NCI-H187 treated with DMSO at 0.1 percent for 48 hours (cell line): ENCODE data around the gene MAPT.

Experiments used
- DNase-seq: peaks from one replicate; lab custom pipeline; 2025; lab: John Stamatoyannopoulos, UW

Gene MAPT

DNA sequence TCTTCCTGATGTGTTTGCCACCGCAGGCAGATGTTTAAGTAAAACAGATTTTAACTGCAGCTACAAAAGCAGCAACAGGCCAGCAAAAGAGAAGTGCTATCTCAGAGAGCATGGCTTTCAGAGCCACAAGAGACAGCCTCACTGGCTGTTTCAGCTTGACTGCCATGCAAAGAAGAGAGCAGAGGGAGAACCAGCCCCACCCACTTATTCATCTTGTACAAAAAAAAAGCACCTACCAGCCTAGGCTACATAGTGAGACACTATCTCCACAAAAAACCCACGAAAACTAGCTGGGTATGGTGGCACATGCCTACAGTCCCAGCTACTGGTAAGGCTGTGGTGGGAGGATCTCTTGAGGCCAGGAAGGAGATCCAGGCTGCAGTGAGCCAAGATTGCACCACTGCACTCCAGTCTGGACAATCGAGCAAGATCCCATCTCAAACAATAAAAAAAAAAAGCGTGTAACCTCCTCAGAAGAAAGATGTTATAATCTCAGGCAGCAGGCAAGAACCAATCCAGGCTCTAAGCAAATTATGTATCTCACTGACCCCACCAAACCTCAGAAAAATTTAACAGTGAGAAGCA, 134.7 kb downstream of the MAPT start:
- DNase-seq = no peak

DNA sequence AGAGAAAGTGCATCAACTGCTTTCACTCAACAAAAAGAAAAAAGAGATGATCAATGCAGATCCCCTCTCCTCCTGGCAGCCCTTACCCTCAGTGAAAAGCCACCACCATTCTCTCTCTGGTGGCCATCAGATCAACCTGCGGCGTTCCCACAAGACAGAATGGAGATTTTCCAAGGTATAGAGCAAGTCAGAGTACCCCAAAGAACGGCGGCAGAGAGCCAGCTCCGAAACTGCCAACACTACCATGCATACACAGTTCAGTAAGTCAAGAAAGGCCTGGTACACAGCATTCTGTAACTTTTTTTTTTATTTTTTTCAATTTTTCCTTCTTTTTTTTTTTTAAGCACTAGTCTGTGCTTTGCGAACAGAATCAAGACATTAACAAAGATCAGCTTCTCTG, 135.3 kb downstream of the MAPT start:
- no peak for DNase-seq

DNA sequence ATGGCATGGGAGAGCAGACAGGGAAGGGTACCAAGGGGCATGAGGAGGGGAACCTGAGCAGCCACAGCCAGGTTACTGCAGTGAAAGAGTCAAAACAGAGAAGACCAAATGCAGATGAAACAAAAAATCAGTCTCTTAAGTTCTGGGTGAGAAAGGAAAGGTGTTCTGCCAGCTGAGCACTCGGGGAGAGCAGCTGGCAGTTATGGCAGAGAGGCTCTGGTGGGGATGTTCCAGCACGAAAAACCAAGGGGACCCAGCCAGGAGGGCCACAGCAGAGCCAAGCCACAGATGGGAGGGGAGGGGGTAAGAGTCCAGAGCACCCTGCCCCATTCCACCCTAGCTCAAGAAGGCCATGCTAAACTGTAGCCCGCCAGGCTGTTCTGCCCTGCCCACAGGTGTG, 136.4 kb downstream of the MAPT start:
- DNase-seq = no peak

DNA sequence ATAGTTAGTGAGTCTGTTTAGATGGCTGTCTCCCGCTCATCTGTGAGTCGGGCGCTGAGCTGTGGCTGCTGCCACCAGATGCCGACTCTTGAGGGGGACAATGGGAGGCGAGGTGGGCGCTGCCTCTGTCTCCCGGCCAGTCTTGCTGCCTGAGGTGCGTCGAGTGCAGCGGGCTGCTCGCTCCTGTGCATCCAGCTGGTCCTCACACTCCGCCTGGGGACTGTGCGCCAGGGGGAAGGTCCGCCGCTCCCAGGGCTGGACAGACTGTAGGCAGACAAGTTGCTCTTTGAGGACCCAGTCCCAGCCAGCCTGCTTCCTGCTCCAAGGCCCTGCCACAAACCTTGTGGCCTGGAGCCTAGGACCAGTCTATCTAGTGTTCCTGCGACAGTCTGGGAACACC, 137.1 kb downstream of the MAPT start:
- DNase-seq = no peak

DNA sequence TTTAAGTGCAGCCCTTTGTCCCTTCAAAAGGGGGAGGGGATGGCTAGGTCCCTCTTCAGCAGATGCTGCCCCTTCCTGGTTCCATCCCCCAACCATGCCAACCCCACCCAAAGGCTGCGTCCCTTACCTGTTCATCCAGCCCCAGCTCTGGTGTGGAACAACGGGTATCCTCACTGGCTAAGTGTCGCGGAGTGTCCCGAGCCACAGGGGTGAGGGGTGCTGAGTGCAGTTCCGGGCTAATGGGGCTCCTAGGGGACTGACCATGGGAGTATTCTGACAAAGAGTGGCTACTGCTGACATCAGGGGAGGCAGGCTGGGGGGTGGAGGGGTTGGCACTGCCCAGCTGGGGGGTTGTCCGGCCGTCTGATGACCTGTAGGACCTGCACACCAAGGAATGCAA, 137.6 kb downstream of the MAPT start:
- no peak for DNase-seq

DNA sequence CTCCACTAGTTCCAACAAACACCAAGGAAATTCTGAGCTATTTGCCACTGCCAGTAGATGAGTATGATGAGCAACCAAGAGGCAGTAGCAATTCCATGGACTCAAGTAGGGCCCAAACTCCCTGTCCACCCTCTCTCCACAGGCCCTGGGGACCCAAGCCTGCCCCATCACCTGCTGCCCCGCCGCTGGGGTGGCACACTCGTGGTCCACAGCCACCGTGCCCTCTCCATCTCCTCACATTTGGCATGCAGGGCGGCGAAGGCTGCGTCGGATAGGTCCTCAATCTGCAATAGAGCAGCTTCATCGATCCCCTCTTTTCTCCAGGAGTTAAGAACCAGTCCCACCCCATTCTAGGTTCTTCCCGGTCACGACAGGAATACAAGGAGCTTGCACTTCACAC, 138.6 kb downstream of the MAPT start:
- DNase-seq = no peak

DNA sequence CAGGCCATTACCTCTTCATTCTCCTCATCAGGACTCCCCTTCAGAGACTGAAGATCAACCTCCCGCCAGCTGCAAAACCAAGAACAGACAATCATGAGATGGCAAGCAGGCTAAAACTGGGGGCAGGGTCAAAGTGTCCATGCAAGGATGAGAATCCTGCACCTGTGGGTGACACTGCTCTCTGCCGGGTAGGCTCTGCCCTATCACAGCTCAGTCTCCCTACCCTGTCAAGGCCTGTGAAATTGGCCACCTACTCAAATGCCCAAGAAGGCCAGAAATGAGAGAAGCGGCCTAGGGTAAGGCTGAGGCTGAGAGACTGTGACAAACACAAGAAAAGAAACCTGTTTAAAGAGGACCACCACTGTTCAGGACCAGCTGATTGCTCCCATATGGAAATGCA, 139.0 kb downstream of the MAPT start:
- no peak for DNase-seq

DNA sequence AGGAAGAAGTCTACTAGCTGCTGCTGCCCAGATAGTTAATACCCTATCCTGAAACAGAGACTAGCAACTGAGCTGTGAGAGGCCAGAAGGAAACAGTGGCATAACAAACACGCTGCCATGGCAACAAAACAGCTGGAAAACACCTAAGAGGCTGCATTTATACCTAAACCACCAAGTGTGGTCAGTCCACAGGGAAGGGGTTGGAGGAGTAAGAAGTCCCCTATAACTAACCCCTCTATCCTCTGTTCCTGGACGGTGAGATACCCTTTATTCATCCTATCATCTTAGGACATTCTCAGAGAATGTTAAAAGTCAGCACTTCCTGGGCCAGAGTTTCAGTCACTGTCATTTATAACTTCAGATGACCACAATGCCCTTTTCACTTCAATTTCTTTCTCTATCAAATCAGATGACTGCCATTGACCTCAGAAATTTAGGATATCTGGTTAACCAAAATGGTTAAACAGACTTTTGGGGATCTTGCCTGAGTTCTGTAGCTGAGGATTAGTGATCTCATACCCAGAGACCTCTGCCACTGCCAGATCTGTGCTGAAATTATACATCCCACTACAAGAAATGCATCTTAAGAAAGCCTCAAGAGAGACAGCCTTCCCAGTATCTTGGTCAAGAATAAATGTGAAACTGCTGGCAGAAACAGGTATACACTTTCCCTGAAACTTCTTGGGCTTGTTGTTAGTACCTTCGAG, 140.9 kb downstream of the MAPT start:
- DNase-seq = no peak

DNA sequence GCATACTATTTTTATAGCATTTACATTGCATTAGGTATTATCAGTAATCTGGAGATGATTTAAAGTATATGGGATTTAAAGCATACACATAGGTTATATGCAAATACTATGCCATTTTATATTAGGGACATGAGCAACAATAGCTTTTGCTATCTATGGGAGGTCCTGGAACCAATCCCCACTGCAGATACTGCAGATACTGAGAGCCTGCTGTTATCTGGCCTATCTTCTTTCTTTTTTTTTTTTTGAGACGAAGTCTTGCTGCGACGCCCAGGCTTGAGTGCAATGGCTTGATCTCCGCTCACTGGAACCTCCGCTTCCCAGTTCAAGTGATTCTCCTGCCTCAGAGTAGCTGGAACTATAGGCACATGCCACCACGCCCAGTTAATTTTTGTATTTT, 142.1 kb downstream of the MAPT start:
- DNase-seq = no peak

DNA sequence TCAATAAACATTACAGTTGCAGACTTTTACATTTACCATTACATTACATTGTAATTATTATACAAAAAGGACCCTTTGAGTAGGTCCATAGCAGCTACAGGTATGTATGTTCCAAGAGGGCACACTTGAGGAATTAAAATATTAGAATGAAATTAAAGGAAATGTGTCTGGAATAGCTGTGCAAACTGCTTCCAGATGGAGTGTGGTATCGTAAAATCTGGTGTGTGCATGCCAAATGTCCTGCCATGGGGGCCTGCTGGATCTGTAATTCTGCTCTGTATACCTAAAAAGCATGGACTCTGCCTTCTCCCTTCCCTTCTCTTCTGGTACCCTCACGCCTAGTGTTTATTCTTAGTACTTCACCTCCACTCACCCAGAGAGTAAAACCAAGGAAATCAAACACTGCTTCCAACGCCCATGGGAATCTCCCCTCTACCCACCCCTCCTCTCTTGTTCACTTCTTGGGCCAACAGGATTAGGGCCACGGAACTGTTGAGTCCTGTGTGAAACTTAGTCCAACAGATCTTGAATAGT, 143.4 kb downstream of the MAPT start:
- no peak for DNase-seq

DNA sequence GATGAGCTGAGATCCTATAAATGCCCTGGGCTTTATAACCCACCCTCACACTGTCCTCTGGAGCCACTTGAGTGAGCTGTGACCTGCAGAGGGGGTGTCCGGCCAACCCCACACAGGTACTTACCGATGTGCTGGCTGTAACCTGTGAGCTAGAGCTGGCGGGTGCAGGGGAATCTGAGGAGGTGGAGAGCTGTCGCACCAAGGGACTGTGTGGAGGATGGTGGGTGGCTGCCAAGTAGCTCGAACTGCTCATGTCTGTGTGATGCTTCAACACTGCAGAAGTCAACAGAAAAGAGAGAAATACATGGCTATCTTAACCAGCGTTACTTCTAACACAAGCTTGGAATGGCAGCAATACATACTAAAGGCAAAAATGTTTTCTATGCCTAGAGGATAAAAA, 144.1 kb downstream of the MAPT start:
- DNase-seq = no peak

DNA sequence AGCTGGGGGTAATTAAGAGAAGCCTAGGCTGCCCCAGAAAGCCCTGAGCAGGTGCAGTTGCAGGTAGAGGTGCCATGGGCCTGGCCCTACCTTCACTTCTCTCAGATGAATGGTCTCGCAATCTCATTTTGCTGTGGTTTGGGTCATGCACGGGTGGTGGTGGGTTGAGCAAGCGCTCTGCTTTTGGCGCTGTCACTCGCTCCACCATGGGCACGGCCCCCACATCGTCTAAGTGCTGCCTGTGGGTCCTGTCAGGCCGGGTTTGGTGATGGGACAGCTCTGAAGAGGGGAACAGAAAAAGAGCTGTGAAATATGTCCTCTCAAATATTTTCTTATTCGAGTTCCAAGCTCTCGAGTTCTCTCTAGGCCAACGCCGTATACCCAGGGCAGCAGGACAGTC, 144.6 kb downstream of the MAPT start:
- DNase-seq = no peak

DNA sequence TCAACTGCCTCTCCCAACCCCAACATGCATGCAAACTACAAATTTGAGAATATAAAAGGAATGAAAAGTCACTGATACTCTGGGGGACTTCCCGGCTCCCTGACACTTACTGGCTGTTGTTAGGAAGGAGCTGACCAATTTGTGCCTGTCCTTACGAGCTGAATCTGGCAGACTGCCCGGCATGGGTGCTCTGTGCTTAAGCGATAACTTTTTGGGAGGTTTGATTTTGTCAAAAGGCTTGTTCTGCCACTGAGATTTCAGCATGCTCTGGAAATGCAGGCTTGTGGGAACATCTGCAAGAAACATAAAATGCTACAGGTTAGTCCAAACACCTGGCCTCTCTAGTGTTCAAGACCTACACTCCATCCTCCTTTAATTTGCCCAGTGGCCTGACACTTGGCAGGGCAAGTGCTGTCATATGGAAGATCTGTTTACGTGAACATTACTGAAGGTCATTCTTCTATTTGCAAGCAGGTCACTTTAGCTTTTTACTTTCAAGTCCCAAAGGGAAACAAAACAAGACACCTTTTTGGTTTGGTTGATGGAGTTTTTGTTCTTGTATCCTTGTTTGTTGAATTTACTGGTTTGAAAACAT, 145.3 kb downstream of the MAPT start:
- no peak for DNase-seq

DNA sequence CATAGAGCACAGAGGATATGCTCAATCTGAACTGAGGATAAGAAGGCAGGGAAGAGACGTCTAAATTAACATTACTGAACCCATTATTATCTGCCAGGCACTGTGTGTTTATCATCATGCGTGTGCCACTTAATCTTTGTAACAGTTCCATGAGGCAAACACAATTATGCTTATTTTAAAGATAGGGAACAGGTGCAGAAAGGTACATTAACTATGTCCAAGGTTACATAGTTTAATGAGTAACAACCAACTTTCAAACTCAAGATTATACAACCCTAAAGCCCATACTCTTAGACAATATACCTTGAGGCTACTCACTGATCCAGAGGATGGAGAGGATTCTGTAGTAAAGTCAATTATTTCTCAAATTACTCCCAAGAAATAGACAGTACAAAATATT, 147.9 kb downstream of the MAPT start:
- DNase-seq = no peak

DNA sequence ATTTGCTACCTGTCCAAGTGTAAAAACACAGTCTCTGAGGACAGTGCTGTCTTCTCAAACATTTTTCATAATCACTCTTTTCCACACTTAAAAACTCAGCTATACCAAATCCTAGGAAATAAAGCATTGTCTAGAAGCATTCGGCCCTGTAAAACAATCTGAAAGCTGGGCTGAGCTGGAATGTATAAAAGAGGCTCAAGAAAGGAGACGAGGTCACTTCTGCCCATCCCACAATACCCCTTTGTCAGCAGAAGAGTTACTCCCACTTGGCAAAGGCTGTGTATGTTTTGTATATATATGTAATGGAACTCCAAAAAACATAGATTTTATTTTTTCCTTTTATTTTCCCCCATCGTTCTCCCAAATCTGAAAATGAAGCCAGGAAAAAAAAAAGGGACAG, 148.6 kb downstream of the MAPT start:
- no peak for DNase-seq

DNA sequence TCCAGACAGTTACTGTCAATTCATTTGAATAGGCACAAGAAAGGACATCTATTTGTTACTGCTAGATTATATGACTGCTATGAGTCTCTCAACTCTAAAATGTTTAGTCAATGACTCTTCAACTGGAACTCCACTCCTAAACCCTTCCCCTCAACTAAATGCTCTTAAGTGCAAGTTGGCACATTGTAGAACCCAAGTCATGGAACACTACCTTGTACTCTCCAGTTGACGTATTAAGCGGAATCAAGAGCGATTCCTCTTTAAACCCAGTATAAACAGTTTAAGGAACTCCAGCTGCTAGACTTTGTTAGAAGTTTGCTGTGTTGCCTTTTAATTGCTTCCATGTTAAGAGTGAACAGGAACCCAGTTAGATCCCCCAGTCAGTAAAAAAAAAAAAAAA, 149.3 kb downstream of the MAPT start:
- peak; percentile 8 for DNase-seq

DNA sequence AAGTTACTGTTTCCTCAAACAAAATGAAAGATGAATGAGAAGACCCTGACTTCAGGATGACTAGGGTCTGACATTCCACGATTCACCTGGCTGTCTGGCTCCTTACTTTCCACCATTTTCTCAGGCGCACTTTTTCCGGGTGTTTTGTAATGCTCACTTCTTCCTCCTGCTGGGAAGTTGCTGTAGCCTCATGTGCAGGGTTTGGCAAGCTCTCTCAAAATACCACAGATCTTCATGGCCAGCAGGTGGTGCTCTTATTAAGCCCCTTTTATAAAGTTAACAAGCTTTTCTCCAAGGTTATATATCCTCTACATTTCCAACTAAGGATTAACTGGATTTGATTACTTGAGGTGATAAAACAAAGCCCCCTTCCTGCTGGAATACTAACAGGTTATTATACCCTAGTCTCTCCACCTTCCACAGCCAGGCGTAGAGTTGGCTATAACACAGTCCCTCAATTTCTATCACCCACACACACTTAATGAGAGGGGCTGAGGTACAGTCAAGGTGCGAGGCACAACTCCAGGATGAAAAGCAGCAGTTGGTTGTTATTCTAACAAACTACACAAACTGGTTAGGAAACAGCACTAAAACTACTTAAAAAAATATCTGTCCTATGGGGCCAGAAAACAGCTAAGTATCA, 150.1 kb downstream of the MAPT start:
- DNase-seq = no peak

DNA sequence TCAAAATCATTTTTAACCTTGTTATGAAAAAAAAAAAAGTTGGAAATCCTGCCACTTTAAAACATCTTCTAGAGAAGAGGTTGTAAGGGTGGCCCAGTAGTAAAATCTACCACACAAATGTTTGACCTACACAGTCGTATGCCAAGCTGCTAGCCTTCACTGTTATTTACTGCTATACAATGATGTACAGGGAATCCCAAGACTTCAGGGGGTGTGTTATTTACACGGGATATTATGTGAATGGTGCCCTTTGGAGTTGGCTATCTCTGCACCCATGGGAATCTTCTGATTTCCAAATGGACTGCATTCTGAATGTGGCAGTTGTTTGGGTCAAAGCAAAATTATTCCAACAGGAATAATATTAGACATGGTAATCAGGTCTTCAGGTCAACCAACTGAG, 150.6 kb downstream of the MAPT start:
- no peak for DNase-seq

DNA sequence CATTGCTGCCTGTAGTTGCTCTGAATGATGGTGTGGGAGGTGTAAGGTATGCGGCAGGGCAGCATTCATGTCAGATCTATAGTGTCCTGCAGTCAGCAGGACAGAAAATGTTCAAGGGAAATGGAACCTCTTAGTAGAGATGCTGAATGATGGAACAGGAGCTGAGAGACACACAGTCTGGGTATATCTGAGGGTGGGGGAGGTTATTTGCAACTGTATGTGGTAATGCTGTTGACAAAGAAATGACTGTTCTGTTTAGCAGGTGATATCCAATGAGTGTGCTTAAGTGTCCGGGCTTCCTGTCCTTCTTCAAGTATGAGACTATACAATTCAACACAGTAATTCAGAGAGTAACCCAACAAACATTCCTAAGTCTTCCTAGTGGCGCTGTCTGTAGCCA, 151.3 kb downstream of the MAPT start:
- DNase-seq = no peak

DNA sequence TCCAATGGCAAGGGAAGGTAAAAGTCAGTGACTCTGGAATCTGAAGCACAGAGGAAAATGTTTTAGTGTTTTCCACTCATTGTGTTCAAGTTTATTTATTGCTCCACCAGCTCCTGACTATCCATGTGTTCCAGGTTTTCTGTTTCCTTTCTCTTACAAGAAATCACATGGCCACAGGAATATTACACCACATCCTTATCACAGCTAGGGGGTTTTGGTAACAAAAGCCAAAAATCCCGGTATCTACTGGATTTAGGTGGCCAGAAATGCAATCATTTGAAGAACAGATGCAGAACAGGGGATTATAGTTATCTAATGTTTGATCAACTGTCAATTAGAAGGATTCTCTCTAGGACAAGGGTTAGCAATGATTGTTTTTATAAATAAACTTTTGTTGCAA, 152.6 kb downstream of the MAPT start:
- no peak for DNase-seq

DNA sequence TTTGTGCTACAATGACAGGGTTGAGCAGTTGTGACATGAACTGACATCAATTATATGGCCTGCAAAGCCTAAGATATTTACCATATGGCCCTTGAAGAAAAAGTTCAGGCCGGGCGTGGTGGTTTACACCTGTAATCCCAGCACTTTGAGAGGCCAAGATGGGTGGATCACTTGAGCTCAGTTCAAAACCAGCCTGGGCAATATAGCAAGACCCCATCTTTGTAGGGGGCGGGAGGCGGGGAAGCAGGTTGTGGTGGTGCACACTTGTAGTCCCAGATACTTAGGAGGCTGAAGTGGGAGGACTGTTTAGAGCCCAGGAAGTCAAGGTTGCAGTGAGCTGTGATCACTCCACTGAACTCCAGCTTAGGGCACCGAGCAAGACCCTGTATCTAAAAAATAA, 153.0 kb downstream of the MAPT start:
- DNase-seq = no peak

DNA sequence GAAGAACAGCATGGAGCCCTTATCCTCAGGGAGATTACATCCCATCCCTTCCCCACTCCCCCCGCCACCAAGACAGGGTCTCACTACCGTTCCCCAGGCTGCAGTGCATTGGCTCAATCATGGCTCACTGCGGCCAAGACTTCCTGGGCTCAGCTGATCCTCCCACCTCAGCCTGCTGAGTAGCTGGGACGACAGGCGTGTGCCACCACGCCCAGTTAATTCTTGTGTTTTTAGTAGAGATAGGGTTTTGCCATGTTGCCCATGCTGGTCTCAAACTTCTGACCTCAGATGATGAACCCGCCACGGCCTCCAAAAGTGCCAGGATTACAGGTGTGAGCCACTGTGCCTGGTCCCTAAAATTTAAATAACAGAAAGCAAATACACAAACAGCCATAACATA, 153.5 kb downstream of the MAPT start:
- no peak for DNase-seq

DNA sequence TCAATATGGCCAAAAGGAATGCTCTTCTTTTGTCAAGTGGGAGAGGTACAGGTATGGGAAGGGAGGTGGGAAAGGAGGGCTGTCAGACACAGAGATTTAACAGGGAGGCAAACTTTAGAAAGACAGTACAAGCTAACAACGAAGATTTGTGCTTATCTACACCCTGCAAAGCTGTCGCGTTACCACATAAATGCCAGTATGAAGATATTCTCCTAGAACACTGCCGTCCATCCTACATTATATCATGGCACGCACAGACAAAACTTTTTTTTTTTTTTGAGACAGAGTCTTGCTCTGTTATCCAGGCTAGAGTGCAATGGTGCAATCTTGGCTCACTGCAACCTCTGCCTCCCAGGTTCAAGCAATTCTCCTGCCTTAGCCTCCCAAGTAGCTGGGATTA, 155.3 kb downstream of the MAPT start:
- no peak for DNase-seq
